HEK293 (cell line): ENCODE results near the gene SKIC8.

Source experiments
- CTCF ChIA-PET: fragments of 350-600 bp; formaldehyde crosslinking; extraction: SDS; loops from one replicate; lab custom pipeline; 2021; ENCODE audit warnings: antibody characterized with exemption; lab: Yijun Ruan, JAX
- POLR2A ChIA-PET: fragments of 300-600 bp; formaldehyde crosslinking; extraction: SDS; loops from one replicate; lab custom pipeline; 2020; ENCODE audit warnings: antibody characterized with exemption, inconsistent platforms; lab: Yijun Ruan, JAX
- H3K27ac ChIP-seq: fragments of 200-500 bp; sonication (Bioruptor generic); 2 replicates; pipeline ENCODE4 v1.5.1; 2014; ENCODE audit warnings: low read depth, low read length, control low read depth, inconsistent platforms; ENCODE audit errors: extremely low read depth
- H3K36me3 ChIP-seq, 2 experiments: fragments of 200-500 bp in 1 of 2; sonication (Bioruptor generic) in 1 of 2; 1 replicate in 1 of 2; 2 replicates in 1 of 2; pipeline ENCODE4 v1.5.1; 2014 to 2017; ENCODE audit warnings: inconsistent platforms in 2 of 2, low read length in 2 of 2; ENCODE audit not compliant: control insufficient read depth in 2 of 2, insufficient read depth in 1 of 2
- H3K4me1 ChIP-seq: fragments of 200-500 bp; sonication (Bioruptor generic); 2 replicates; pipeline ENCODE4 v1.5.1; 2014; ENCODE audit warnings: mild to moderate bottlenecking, low read length, inconsistent platforms; ENCODE audit not compliant: control insufficient read depth, insufficient read depth
- H3K4me3 ChIP-seq: 2 replicates; pipeline ENCODE4 v1.5.1; 2011; ENCODE audit warnings: low read depth, mild to moderate bottlenecking, control low read depth, low read length, moderate library complexity
- H3K9me3 ChIP-seq: fragments of 200-500 bp; sonication (Bioruptor generic); 2 replicates; pipeline ENCODE4 v1.5.1; 2014; ENCODE audit warnings: low read depth, low read length, inconsistent platforms; ENCODE audit not compliant: control insufficient read depth, insufficient read depth
- PATZ1 ChIP-seq: fragments of 450-650 bp; formaldehyde crosslinking; IDR thresholded peaks from 2 replicates; pipeline ENCODE4 v1.5.1; 2016; ENCODE audit warnings: missing biosample characterization, missing genetic modification characterization
- ZBTB1 ChIP-seq: fragments of 450-650 bp; formaldehyde crosslinking; IDR thresholded peaks from 2 replicates; pipeline ENCODE4 v1.5.1; 2016; ENCODE audit warnings: missing biosample characterization, missing genetic modification characterization
- ZFP37 ChIP-seq: fragments of 450-650 bp; formaldehyde crosslinking; IDR thresholded peaks from 2 replicates; pipeline ENCODE4 v1.5.1; 2016; ENCODE audit warnings: missing biosample characterization, missing genetic modification characterization
- ZNF112 ChIP-seq: fragments of 450-650 bp; formaldehyde crosslinking; IDR thresholded peaks from 2 replicates; pipeline ENCODE4 v1.5.0; 2017; ENCODE audit warnings: missing biosample characterization, missing genetic modification characterization
- ZNF16 ChIP-seq: fragments of 450-650 bp; formaldehyde crosslinking; IDR thresholded peaks from 2 replicates; pipeline ENCODE4 v1.5.1; 2016; ENCODE audit warnings: low read depth, missing biosample characterization, missing genetic modification characterization
- ZNF18 ChIP-seq: fragments of 450-650 bp; formaldehyde crosslinking; IDR thresholded peaks from 2 replicates; pipeline ENCODE4 v1.5.1; 2016; ENCODE audit warnings: missing biosample characterization, missing genetic modification characterization
- ZNF24 ChIP-seq: fragments of 450-650 bp; formaldehyde crosslinking; IDR thresholded peaks from 2 replicates; pipeline ENCODE4 v1.5.1; 2016; ENCODE audit warnings: missing biosample characterization, missing genetic modification characterization
- ZNF274 ChIP-seq, 2 experiments: fragments of 200-500 bp in 1 of 2; fragments of 450-650 bp in 1 of 2; sonication (Bioruptor generic) in 1 of 2; formaldehyde crosslinking in 1 of 2; IDR thresholded peaks; 2 replicates each; pipeline versions ENCODE4 v1.5.1 to v1.6.1; 2014 to 2016; ENCODE audit warnings: borderline replicate concordance in 1 of 2, inconsistent platforms in 1 of 2, low read length in 1 of 2, missing biosample characterization in 1 of 2, missing genetic modification characterization in 1 of 2
- ZNF302 ChIP-seq: fragments of 450-650 bp; formaldehyde crosslinking; IDR thresholded peaks from 2 replicates; pipeline ENCODE4 v1.5.1; 2016; ENCODE audit warnings: missing biosample characterization, missing genetic modification characterization, low read depth
- ZNF341 ChIP-seq: fragments of 450-650 bp; formaldehyde crosslinking; IDR thresholded peaks from 2 replicates; pipeline ENCODE4; 2016; ENCODE audit warnings: low read depth, missing biosample characterization, missing genetic modification characterization
- ZNF433 ChIP-seq: fragments of 450-650 bp; formaldehyde crosslinking; IDR thresholded peaks from 2 replicates; pipeline ENCODE4 v1.5.1; 2016; ENCODE audit warnings: missing biosample characterization, missing genetic modification characterization, low read depth
- ZNF518A ChIP-seq: fragments of 450-650 bp; formaldehyde crosslinking; conservative IDR thresholded peaks from 2 replicates; pipeline ENCODE4 v1.5.1; 2016; ENCODE audit warnings: low read depth, missing biosample characterization, missing genetic modification characterization
- ZNF837 ChIP-seq: fragments of 450-650 bp; formaldehyde crosslinking; IDR thresholded peaks from 2 replicates; pipeline ENCODE4 v1.5.1; 2016; ENCODE audit warnings: missing biosample characterization, missing genetic modification characterization
- TF ChIP-seq, protein P1 (sequence below): fragments of 450-650 bp; formaldehyde crosslinking; IDR thresholded peaks from 2 replicates; pipeline ENCODE4 v1.5.1; 2016; ENCODE audit warnings: missing biosample characterization, missing genetic modification characterization

Gene SKIC8

DNA sequence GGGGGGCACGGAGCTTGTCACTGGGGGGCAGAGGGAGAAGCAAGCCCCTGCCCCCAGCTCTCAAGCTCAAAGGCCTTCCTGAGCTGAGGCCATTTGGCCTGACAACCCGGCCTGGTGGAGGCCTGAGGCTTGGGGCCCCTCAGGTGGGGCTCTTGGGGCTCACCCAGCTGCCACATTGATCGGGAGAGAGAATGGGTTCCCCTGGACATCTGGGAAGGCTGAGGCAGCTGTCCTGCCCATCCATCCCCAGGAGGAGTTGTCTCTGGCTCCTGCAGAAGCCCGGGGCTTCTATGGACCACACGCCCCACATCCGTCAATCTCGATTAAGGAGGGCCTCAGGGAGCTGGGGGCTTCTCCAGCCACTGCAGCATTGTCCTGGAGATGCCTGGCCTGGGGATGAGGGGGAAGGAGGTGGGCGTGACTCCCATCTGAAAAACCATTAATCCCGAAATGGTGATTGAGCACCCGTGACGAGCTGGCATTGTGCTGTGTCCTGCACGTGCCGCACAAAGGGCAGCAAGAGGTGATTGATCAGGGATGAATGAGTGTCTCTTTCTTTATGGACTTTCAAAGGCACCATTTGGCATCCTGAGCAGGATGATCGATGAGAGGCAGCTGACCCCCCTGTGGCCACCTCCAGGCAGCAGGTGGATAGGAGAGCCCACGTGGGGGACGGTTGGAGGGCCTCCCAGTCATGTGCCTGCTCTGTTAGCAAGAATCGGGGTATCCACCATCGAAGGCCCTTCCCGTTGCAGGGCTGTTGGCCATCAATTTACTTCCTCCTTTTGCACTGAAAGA is 23.5 kb upstream of the SKIC8 start:
- CTCF ChIA-PET = interaction anchor here (0.5 to 2.7 kb wide), 6 partner anchors 9 to 133 kb away, joined by 3 to 8 read pairs (median 4); no protein-coding TSS in a partner anchor
- POLR2A ChIA-PET = interaction anchor here (0.8 to 1.3 kb wide), 2 partner anchors 23 to 115 kb away, joined by 3 read pairs; partner anchors contain the start of genes IREB2 and SKIC8

GRCh38 chr15:78322243-78322642 is 22.8 kb upstream of the SKIC8 start:
- Histone ChIP-seq H3K4me1 (no peaks in the 10 kb centered on the region; the same call in 1 of the 2 replicates), H3K9me3 (no peaks in the 10 kb centered on the region), H3K4me3 (no peak overlapping the region), H3K27ac (no peak overlapping the region), H3K36me3 (no peaks in the 10 kb centered on the region)
- POLR2A ChIA-PET = interaction anchor here (0.8 to 1.3 kb wide), 2 partner anchors 22 to 115 kb away, joined by 3 read pairs; partner anchors contain the start of genes IREB2 and SKIC8
- CTCF ChIA-PET = interaction anchor here (0.6 to 2.7 kb wide), 4 partner anchors 11 to 347 kb away, joined by 3 to 8 read pairs (median 6); no protein-coding TSS in a partner anchor
- TF ChIP-seq, protein P1, sequence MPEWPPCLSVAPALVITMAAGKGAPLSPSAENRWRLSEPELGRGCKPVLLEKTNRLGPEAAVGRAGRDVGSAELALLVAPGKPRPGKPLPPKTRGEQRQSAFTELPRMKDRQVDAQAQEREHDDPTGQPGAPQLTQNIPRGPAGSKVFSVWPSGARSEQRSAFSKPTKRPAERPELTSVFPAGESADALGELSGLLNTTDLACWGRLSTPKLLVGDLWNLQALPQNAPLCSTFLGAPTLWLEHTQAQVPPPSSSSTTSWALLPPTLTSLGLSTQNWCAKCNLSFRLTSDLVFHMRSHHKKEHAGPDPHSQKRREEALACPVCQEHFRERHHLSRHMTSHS (tag by site-specific recombination) = no peak
- peak; percentile 82 for TF ChIP-seq PATZ1
- peak; percentile 59; the same call in 1 of the 2 replicates for TF ChIP-seq ZNF341 (tag by site-specific recombination)
- TF ChIP-seq ZNF837 = no peak
- peak; percentile 45; the same call in 1 of the 2 replicates for TF ChIP-seq ZNF18 (tag by site-specific recombination)
- TF ChIP-seq ZNF302 (tag by site-specific recombination) = no peak
- no peak for TF ChIP-seq ZNF274 (IDR thresholded peaks at IDR 0.05; ENCODE audit: low read length)
- no peak for TF ChIP-seq ZNF274 (tag by site-specific recombination; IDR thresholded peaks at IDR 0.05; ENCODE audit: borderline replicate concordance)
- 0 out of 2 replicates have a peak, but pooled peaks have one; percentile 77 for TF ChIP-seq ZBTB1
- TF ChIP-seq ZNF433 (tag by site-specific recombination) = no peak

More for the DNA sequence above, 23.5 kb upstream of the SKIC8 start:
- H3K27ac ChIP-seq = no peak overlapping the region; the same call in 1 of the 2 replicates
- no peaks in the 10 kb centered on the region; the same call in 1 of the 2 replicates for H3K4me1 ChIP-seq
- H3K9me3 ChIP-seq = no peaks in the 10 kb centered on the region
- TF ChIP-seq ZNF24 (tag by site-specific recombination) (no peak), ZFP37 (tag by site-specific recombination) (no peak), ZNF112 (tag by site-specific recombination) (no peak), ZNF16 (0 out of 2 replicates have a peak, but pooled peaks have one; percentile 6), ZNF518A (tag by site-specific recombination) (0 out of 2 replicates have a peak, but pooled peaks have one; percentile 32)
- H3K4me3 ChIP-seq = no peak overlapping the region
- no peaks in the 10 kb centered on the region for H3K36me3 ChIP-seq
